ENCODE measurements around the gene MAGI2. TPM values are rescaled to one million over a fixed set of nuclear protein-coding genes. Genes with fewer than 3 reads are reported as not detected.
"Not testable (repeated sequence)": the region's sequence is repeated elsewhere in the genome, so short reads cannot be mapped to it uniquely, and the experiment has no call there.

Gene MAGI2
- total RNA-seq, 5 donors from 2014 or later (not counting 1 experiment from before 2014, with no cell fraction given), result 0.10 to 0.77 (median 0.22) TPM

DNA sequence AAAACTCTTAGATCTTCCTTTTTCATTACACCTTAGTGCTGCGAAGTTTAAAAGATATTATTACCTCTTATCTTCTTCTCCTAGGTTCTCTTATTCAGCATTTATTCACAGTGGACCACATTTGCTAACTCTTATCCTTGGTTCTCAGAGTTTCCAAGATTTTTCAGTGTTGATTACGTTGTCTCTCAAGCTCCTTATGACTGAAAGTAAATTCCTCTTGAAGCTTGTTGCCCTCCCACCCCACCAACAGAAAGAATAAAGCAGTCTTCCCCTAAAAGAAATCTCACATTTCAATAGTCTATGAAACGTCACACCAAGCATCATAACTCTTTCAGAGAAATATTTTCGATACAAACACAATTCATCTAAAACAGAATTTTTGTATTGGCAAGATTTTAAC lies 362.5 kb downstream of the MAGI2 start:
- WGBS (ENCODE audit: insufficient coverage), result 80% methylated on average over 2 of the region's 4 CpGs
- no peaks in the 10 kb centered on the region for H3K27me3 ChIP-seq (replicated peaks in 1 of 2; ENCODE audit: control insufficient read depth in 2 of 2, extremely low read depth in 1 of 2, insufficient read depth in 2 of 2, low read length in 1 of 2)

DNA sequence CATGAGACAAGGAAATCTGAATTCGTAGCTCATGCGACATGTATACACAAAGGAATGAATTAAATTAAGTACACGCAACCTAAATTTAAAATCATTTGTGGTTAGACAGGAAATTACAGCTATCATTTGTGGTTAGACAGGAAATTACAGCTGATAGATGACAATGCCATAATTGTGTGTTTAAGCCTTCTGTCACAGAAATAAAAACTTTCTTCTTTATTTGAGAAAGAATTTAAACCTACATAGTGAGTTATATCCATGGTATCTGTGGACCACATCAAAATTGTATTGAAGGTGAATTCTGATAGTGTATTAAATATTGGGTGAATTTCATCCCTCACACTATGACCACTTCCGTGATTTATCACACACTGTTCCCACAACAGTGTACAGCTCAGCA lies 362.9 kb downstream of the MAGI2 start:
- ATAC-seq (replicated peaks in 1 of 4), result no peak
- H3K36me3 Mint-ChIP-seq, result no peaks in the 10 kb centered on the region
- H3K27me3 Mint-ChIP-seq, result no peaks in the 10 kb centered on the region
- peaks cover 4 to 17% (median 14%) of the 10 kb centered on the region in 3 donors for H3K9me3 Mint-ChIP-seq
- CTCF ChIA-PET, result no interaction called here
- POLR2A ChIA-PET, result no interaction called here
- no peak overlapping the region for H3K4me3 ChIP-seq (ENCODE audit: control insufficient read depth in 1 of 2, extremely low read depth in 1 of 2, low read length in 1 of 2)
- no peak overlapping the region for H3K27ac ChIP-seq (ENCODE audit: low read length)
- no peak for DNase-seq
- no peaks in the 10 kb centered on the region for H3K9me3 ChIP-seq
- WGBS (ENCODE audit: insufficient coverage), result no CpG with 5 or more reads among the region's 4 CpGs
- H3K4me3 Mint-ChIP-seq, result no peak overlapping the region
- no peaks in the 10 kb centered on the region for H3K4me1 ChIP-seq (ENCODE audit: control insufficient read depth in 1 of 2, extremely low read depth in 1 of 2, insufficient read depth in 2 of 2, low read length in 2 of 2)
- H3K27ac Mint-ChIP-seq, result no peak overlapping the region
- H3K4me1 Mint-ChIP-seq, result no peaks in the 10 kb centered on the region
- H3K27me3 ChIP-seq (replicated peaks in 1 of 2; ENCODE audit: control insufficient read depth in 2 of 2, extremely low read depth in 1 of 2, insufficient read depth in 2 of 2, low read length in 1 of 2), result no peaks in the 10 kb centered on the region
- H3K36me3 ChIP-seq (ENCODE audit: control insufficient read depth in 2 of 2, extremely low read depth in 1 of 2, insufficient read depth in 1 of 2, low read length in 1 of 2), result no peaks in the 10 kb centered on the region

More for the DNA sequence above, 362.5 kb downstream of the MAGI2 start:
- Histone ChIP-seq H3K4me3 (ENCODE audit: control insufficient read depth in 1 of 2, extremely low read depth in 1 of 2, low read length in 1 of 2) (no peak overlapping the region), H3K4me1 (ENCODE audit: control insufficient read depth in 1 of 2, extremely low read depth in 1 of 2, insufficient read depth in 2 of 2, low read length in 2 of 2) (no peaks in the 10 kb centered on the region), H3K36me3 (ENCODE audit: control insufficient read depth in 2 of 2, extremely low read depth in 1 of 2, insufficient read depth in 1 of 2, low read length in 1 of 2) (no peaks in the 10 kb centered on the region), H3K9me3 (no peaks in the 10 kb centered on the region), H3K27ac (ENCODE audit: low read length) (no peak overlapping the region)
- CTCF ChIA-PET, result no interaction called here
- Mint-ChIP-seq H3K9me3 (peaks cover 4 to 17% (median 12%) of the 10 kb centered on the region in 3 donors), H3K36me3 (no peaks in the 10 kb centered on the region), H3K27ac (no peak overlapping the region), H3K4me1 (no peaks in the 10 kb centered on the region), H3K27me3 (no peaks in the 10 kb centered on the region), H3K4me3 (no peak overlapping the region)
- DNase-seq (no peak), ATAC-seq (replicated peaks in 1 of 4) (no peak)
- POLR2A ChIA-PET, result no interaction called here

DNA sequence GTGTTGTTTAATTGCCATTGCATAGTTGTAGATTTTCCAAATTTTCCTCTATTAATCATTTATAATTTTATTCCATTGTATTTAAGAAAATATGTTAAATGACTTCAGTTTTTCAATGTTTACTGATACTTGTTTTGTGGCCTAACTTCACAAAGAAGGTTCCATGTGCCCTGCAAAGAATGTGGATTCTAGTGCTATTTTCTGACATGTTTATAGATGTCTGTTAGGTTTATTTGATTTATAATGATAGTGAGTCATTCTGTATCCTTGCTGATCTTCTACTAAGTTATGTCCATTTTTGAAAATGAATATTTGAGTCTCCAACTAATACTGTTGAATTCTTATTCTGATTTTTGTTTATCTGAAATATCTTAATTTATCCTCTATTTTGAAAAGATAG lies 369.0 kb downstream of the MAGI2 start:
- Mint-ChIP-seq H3K4me3 (no peak overlapping the region), H3K9me3 (peaks cover 4 to 26% (median 16%) of the 10 kb centered on the region in 3 donors), H3K4me1 (no peaks in the 10 kb centered on the region), H3K27me3 (no peaks in the 10 kb centered on the region), H3K27ac (no peak overlapping the region), H3K36me3 (no peaks in the 10 kb centered on the region)
- Histone ChIP-seq H3K4me3 (ENCODE audit: control insufficient read depth in 1 of 2, extremely low read depth in 1 of 2, low read length in 1 of 2) (no peak overlapping the region), H3K27ac (ENCODE audit: low read length) (no peak overlapping the region), H3K9me3 (no peaks in the 10 kb centered on the region), H3K36me3 (ENCODE audit: control insufficient read depth in 2 of 2, extremely low read depth in 1 of 2, insufficient read depth in 1 of 2, low read length in 1 of 2) (no peaks in the 10 kb centered on the region), H3K4me1 (ENCODE audit: control insufficient read depth in 1 of 2, extremely low read depth in 1 of 2, insufficient read depth in 2 of 2, low read length in 2 of 2) (no peaks in the 10 kb centered on the region), H3K27me3 (replicated peaks in 1 of 2; ENCODE audit: control insufficient read depth in 2 of 2, extremely low read depth in 1 of 2, insufficient read depth in 2 of 2, low read length in 1 of 2) (no peaks in the 10 kb centered on the region)
- ChIA-PET CTCF (no interaction called here), POLR2A (no interaction called here)
- DNase-seq (no peak), ATAC-seq (replicated peaks in 1 of 4) (no peak)

DNA sequence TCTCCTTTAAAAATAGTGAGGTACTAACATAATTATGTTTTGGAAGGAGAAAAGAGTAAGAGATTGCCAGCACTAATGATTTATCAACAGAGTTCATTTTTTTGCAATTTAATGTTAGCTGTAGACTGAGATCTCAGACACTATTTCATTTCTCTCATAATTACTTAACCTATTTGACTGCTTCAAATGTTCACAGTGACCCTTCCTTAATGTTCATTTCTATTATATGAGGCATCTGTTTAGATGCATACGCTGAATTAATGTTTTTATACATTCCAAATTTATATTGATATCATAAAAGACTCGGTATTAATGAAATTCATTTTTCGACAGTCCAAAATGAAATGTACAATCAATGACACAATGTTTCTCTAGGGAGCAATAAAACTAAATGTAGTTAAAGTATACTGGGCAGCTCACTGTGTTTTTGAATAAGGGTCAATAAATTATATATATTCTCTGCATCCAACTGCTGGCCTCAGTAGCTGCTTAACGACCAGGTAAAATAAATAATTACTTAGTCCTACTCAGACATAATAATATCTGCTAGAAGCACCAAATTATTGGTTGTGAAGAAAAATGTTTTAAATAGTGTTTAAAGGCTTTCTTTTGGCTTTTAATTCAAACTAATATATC lies 373.4 kb downstream of the MAGI2 start:
- Histone ChIP-seq H3K27me3 (replicated peaks in 1 of 2; ENCODE audit: control insufficient read depth in 2 of 2, extremely low read depth in 1 of 2, insufficient read depth in 2 of 2, low read length in 1 of 2) (no peaks in the 10 kb centered on the region), H3K36me3 (ENCODE audit: control insufficient read depth in 2 of 2, extremely low read depth in 1 of 2, insufficient read depth in 1 of 2, low read length in 1 of 2) (no peaks in the 10 kb centered on the region), H3K4me3 (ENCODE audit: control insufficient read depth in 1 of 2, extremely low read depth in 1 of 2, low read length in 1 of 2) (no peak overlapping the region), H3K9me3 (no peaks in the 10 kb centered on the region), H3K4me1 (ENCODE audit: control insufficient read depth in 1 of 2, extremely low read depth in 1 of 2, insufficient read depth in 2 of 2, low read length in 2 of 2) (no peaks in the 10 kb centered on the region), H3K27ac (ENCODE audit: low read length) (no peak overlapping the region)
- no peak overlapping the region for H3K4me3 Mint-ChIP-seq
- ATAC-seq (replicated peaks in 1 of 4) (no peak), DNase-seq (no peak)
- CTCF ChIA-PET, result no interaction called here
- no peak overlapping the region for H3K27ac Mint-ChIP-seq
- POLR2A ChIA-PET, result no interaction called here
- H3K36me3 Mint-ChIP-seq, result no peaks in the 10 kb centered on the region
- no peaks in the 10 kb centered on the region for H3K4me1 Mint-ChIP-seq
- H3K27me3 Mint-ChIP-seq, result no peaks in the 10 kb centered on the region
- no CpG with 5 or more reads among the region's 4 CpGs for WGBS (ENCODE audit: insufficient coverage)
- peaks cover 1 to 16% (median 5%) of the 10 kb centered on the region in 3 donors for H3K9me3 Mint-ChIP-seq

DNA sequence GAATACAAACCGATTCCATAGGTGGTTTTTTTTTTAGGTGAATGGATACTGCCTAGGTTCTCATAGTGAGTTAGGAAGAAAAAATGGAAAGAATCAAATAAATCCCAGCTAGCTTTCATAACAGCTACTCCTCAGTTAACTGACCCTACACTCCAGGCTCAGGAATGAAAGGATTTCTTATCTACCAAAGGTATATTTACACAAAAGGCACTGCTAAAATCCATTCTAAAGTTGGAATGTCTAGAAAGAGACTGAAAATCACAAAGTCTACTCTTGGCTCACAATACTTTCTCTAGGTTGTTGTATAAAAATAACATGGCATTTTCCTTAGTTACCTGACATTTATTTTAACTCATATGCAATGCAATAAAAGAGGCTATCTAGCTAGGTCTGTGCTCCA lies 375.2 kb downstream of the MAGI2 start:
- Histone ChIP-seq H3K27ac (ENCODE audit: low read length) (no peak overlapping the region), H3K4me1 (ENCODE audit: control insufficient read depth in 1 of 2, extremely low read depth in 1 of 2, insufficient read depth in 2 of 2, low read length in 2 of 2) (no peaks in the 10 kb centered on the region), H3K27me3 (replicated peaks in 1 of 2; ENCODE audit: control insufficient read depth in 2 of 2, extremely low read depth in 1 of 2, insufficient read depth in 2 of 2, low read length in 1 of 2) (no peaks in the 10 kb centered on the region), H3K4me3 (ENCODE audit: control insufficient read depth in 1 of 2, extremely low read depth in 1 of 2, low read length in 1 of 2) (no peak overlapping the region), H3K36me3 (ENCODE audit: control insufficient read depth in 2 of 2, extremely low read depth in 1 of 2, insufficient read depth in 1 of 2, low read length in 1 of 2) (no peaks in the 10 kb centered on the region), H3K9me3 (no peaks in the 10 kb centered on the region)
- Mint-ChIP-seq H3K36me3 (no peaks in the 10 kb centered on the region), H3K4me1 (no peaks in the 10 kb centered on the region), H3K9me3 (peaks cover 6 to 18% (median 6%) of the 10 kb centered on the region in 3 donors), H3K4me3 (no peak overlapping the region), H3K27me3 (no peaks in the 10 kb centered on the region), H3K27ac (no peak overlapping the region)
- no CpG with 5 or more reads among the region's 1 CpG for WGBS (ENCODE audit: insufficient coverage)
- ATAC-seq (replicated peaks in 1 of 4) (no peak), DNase-seq (no peak)
- CTCF ChIA-PET, result no interaction called here
- POLR2A ChIA-PET, result no interaction called here

DNA sequence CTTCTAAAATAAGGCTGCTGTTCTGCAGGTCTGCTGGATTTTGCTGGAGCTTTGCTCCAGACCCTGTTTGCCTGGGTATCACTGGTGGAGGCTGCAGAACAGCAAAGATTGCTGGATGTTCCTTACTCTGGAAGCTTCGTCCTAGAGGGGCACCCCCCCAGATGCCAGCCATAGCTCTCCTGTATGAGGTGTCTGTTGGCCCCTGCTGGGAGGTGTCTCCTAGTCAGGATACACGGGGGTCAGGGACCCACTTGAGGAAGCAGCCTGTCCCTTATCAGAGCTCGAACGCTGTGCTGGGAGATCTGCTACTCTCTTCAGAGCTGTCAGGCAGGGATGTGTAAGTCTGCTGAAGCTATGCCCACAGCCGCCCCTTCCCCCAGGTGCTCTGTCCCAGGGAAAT lies 382.3 kb downstream of the MAGI2 start:
- ATAC-seq (replicated peaks in 1 of 4); H3K36me3 Mint-ChIP-seq; H3K27me3 Mint-ChIP-seq; H3K4me1 ChIP-seq (ENCODE audit: control insufficient read depth in 1 of 2, extremely low read depth in 1 of 2, insufficient read depth in 2 of 2, low read length in 2 of 2); H3K9me3 ChIP-seq; CTCF ChIA-PET; H3K27me3 ChIP-seq (replicated peaks in 1 of 2; ENCODE audit: control insufficient read depth in 2 of 2, extremely low read depth in 1 of 2, insufficient read depth in 2 of 2, low read length in 1 of 2); H3K4me3 ChIP-seq (ENCODE audit: control insufficient read depth in 1 of 2, extremely low read depth in 1 of 2, low read length in 1 of 2); H3K4me1 Mint-ChIP-seq; POLR2A ChIA-PET; H3K36me3 ChIP-seq (ENCODE audit: control insufficient read depth in 2 of 2, extremely low read depth in 1 of 2, insufficient read depth in 1 of 2, low read length in 1 of 2); H3K27ac Mint-ChIP-seq; H3K27ac ChIP-seq (ENCODE audit: low read length); H3K4me3 Mint-ChIP-seq; DNase-seq: not testable (repeated sequence)
- peaks cover 13 to 26% (median 24%) of the 10 kb centered on the region in 3 donors for H3K9me3 Mint-ChIP-seq
- 55% methylated on average over 4 of the region's 5 CpGs for WGBS (ENCODE audit: insufficient coverage)
